ENCODE data around the gene HCN2. TPM values are rescaled to one million over a fixed set of nuclear protein-coding genes. Genes with fewer than 3 reads are reported as not detected.
"Not testable (repeated sequence)": the region's sequence is repeated elsewhere in the genome, so short reads cannot be mapped to it uniquely, and the experiment has no call there.

Gene HCN2
- total RNA-seq, 2 experiments from 2014 or later: 0.48 to 0.53 TPM

GRCh38 chr19:597406-598315 is 8.0 kb downstream of the HCN2 start:
- Mint-ChIP-seq H3K27me3 (peaks cover 2% of the 10 kb centered on the region), H3K9me3 (ENCODE audit: low read depth) (no peaks in the 10 kb centered on the region), H3K27ac (no peak overlapping the region), H3K4me1 (no peaks in the 10 kb centered on the region), H3K4me3 (no peak overlapping the region), H3K36me3 (ENCODE audit: low read depth) (no peaks in the 10 kb centered on the region)
- intact Hi-C loops (cut with DNase I, micrococcal nuclease): no loop called here
- DNase-seq (peak; percentile 46), ATAC-seq (no peak)
- ChIA-PET CTCF (no interaction called here), POLR2A (interaction anchor here (0.6 kb wide), 1 partner anchor 422 kb away, joined by 4 read pairs; no protein-coding TSS in a partner anchor)

- Mint-ChIP-seq H3K4me3 (no peak overlapping the region), H3K4me1 (no peaks in the 10 kb centered on the region), H3K36me3 (ENCODE audit: low read depth) (no peaks in the 10 kb centered on the region), H3K27me3 (no peaks in the 10 kb centered on the region), H3K27ac (no peak overlapping the region), H3K9me3 (ENCODE audit: low read depth) (no peaks in the 10 kb centered on the region)
- ATAC-seq (no peak), DNase-seq (no peak)
- POLR2A ChIA-PET: no interaction called here
- intact Hi-C loops (cut with DNase I, micrococcal nuclease): no loop called here
- CTCF ChIA-PET: no interaction called here
Observed at GRCh38 chr19:601310-601709, 11.6 kb downstream of the HCN2 start.

- no peaks in the 10 kb centered on the region for H3K4me1 Mint-ChIP-seq
- ATAC-seq (no peak), DNase-seq (no peak)
- H3K27me3 Mint-ChIP-seq: no peaks in the 10 kb centered on the region
- intact Hi-C loops (cut with DNase I, micrococcal nuclease): no loop called here
- H3K36me3 Mint-ChIP-seq (ENCODE audit: low read depth): no peaks in the 10 kb centered on the region
- H3K4me3 Mint-ChIP-seq: no peak overlapping the region
- no peaks in the 10 kb centered on the region for H3K9me3 Mint-ChIP-seq (ENCODE audit: low read depth)
- no peak overlapping the region for H3K27ac Mint-ChIP-seq
- ChIA-PET POLR2A (no interaction called here), CTCF (no interaction called here)
Observed at GRCh38 chr19:601790-602189, 12.1 kb downstream of the HCN2 start.

GRCh38 chr19:602391-603301 is 13.0 kb downstream of the HCN2 start:
- ATAC-seq (no peak), DNase-seq (no peak)
- no peaks in the 10 kb centered on the region for H3K36me3 Mint-ChIP-seq (ENCODE audit: low read depth)
- no peaks in the 10 kb centered on the region for H3K9me3 Mint-ChIP-seq (ENCODE audit: low read depth)
- H3K27ac Mint-ChIP-seq: no peak overlapping the region
- no peak overlapping the region for H3K4me3 Mint-ChIP-seq
- no peaks in the 10 kb centered on the region for H3K27me3 Mint-ChIP-seq
- ChIA-PET POLR2A (no interaction called here), CTCF (no interaction called here)
- intact Hi-C loops (cut with DNase I, micrococcal nuclease): no loop called here
- no peaks in the 10 kb centered on the region for H3K4me1 Mint-ChIP-seq

- H3K4me1 Mint-ChIP-seq; H3K4me3 Mint-ChIP-seq; H3K27ac Mint-ChIP-seq; H3K9me3 Mint-ChIP-seq (ENCODE audit: low read depth); DNase-seq; H3K27me3 Mint-ChIP-seq; POLR2A ChIA-PET; intact Hi-C loops (cut with DNase I, micrococcal nuclease); CTCF ChIA-PET; H3K36me3 Mint-ChIP-seq (ENCODE audit: low read depth); ATAC-seq: not testable (repeated sequence)
Observed at GRCh38 chr19:603302-603639, 13.6 kb downstream of the HCN2 start.

- intact Hi-C loops (cut with DNase I, micrococcal nuclease); H3K27me3 Mint-ChIP-seq; H3K36me3 Mint-ChIP-seq (ENCODE audit: low read depth); H3K4me3 Mint-ChIP-seq; CTCF ChIA-PET; H3K27ac Mint-ChIP-seq; H3K9me3 Mint-ChIP-seq (ENCODE audit: low read depth); H3K4me1 Mint-ChIP-seq; POLR2A ChIA-PET: not testable (repeated sequence)
- DNase-seq: peak; percentile 61
- peak; percentile 47 for ATAC-seq
Observed at GRCh38 chr19:603779-604178, 14.1 kb downstream of the HCN2 start.

GRCh38 chr19:604355-604754 is 14.7 kb downstream of the HCN2 start:
- ChIA-PET CTCF (no interaction called here), POLR2A (no interaction called here)
- no peak overlapping the region for H3K27ac Mint-ChIP-seq
- H3K27me3 Mint-ChIP-seq: no peaks in the 10 kb centered on the region
- H3K36me3 Mint-ChIP-seq (ENCODE audit: low read depth): no peaks in the 10 kb centered on the region
- H3K9me3 Mint-ChIP-seq (ENCODE audit: low read depth): no peaks in the 10 kb centered on the region
- H3K4me3 Mint-ChIP-seq: no peak overlapping the region
- DNase-seq: peak; percentile 82
- ATAC-seq: peak; percentile 87
- intact Hi-C loops (cut with DNase I, micrococcal nuclease): no loop called here
- H3K4me1 Mint-ChIP-seq: no peaks in the 10 kb centered on the region

GRCh38 chr19:605061-605971 is 15.6 kb downstream of the HCN2 start:
- DNase-seq: peak; percentile 64
- H3K4me3 Mint-ChIP-seq; H3K27me3 Mint-ChIP-seq; ATAC-seq; H3K27ac Mint-ChIP-seq; intact Hi-C loops (cut with DNase I, micrococcal nuclease); H3K4me1 Mint-ChIP-seq; H3K9me3 Mint-ChIP-seq (ENCODE audit: low read depth); H3K36me3 Mint-ChIP-seq (ENCODE audit: low read depth); POLR2A ChIA-PET: not testable (repeated sequence)
- CTCF ChIA-PET: interaction anchor here (0.7 kb wide), 1 partner anchor 850 kb away, joined by 4 read pairs; no protein-coding TSS in a partner anchor

- CTCF ChIA-PET: no interaction called here
- H3K27ac Mint-ChIP-seq: no peak overlapping the region
- ATAC-seq (no peak), DNase-seq (no peak)
- no peak overlapping the region for H3K4me3 Mint-ChIP-seq
- peaks cover 19% of the 10 kb centered on the region for H3K4me1 Mint-ChIP-seq
- H3K36me3 Mint-ChIP-seq (ENCODE audit: low read depth): peaks cover 3% of the 10 kb centered on the region
- no peaks in the 10 kb centered on the region for H3K9me3 Mint-ChIP-seq (ENCODE audit: low read depth)
- H3K27me3 Mint-ChIP-seq: no peaks in the 10 kb centered on the region
- POLR2A ChIA-PET: no interaction called here
- intact Hi-C loops (cut with DNase I, micrococcal nuclease): no loop called here
Observed at GRCh38 chr19:607301-608154, 17.8 kb downstream of the HCN2 start.

GRCh38 chr19:608155-609003 is 18.7 kb downstream of the HCN2 start:
- Mint-ChIP-seq H3K9me3 (ENCODE audit: low read depth) (no peaks in the 10 kb centered on the region), H3K27me3 (no peaks in the 10 kb centered on the region), H3K4me1 (peaks cover 23% of the 10 kb centered on the region), H3K4me3 (no peak overlapping the region), H3K27ac (no peak overlapping the region), H3K36me3 (ENCODE audit: low read depth) (peaks cover 3% of the 10 kb centered on the region)
- intact Hi-C loops (cut with DNase I, micrococcal nuclease): no loop called here
- DNase-seq (no peak), ATAC-seq (no peak)
- ChIA-PET POLR2A (no interaction called here), CTCF (no interaction called here)

Measured in activated CD4-positive, alpha-beta T cell treated with anti-CD3 and anti-CD28 coated beads for 36 hours (primary cell).